SIG-M5 treated with dmso at 0.1 percent for 504 hours (cell line): ENCODE measurements around the gene HS6ST3.

Experiments used
- DNase-seq: peaks from one replicate; lab custom pipeline; 2025; ENCODE audit not compliant: unreplicated experiment; lab: John Stamatoyannopoulos, UW

Gene HS6ST3

DNA sequence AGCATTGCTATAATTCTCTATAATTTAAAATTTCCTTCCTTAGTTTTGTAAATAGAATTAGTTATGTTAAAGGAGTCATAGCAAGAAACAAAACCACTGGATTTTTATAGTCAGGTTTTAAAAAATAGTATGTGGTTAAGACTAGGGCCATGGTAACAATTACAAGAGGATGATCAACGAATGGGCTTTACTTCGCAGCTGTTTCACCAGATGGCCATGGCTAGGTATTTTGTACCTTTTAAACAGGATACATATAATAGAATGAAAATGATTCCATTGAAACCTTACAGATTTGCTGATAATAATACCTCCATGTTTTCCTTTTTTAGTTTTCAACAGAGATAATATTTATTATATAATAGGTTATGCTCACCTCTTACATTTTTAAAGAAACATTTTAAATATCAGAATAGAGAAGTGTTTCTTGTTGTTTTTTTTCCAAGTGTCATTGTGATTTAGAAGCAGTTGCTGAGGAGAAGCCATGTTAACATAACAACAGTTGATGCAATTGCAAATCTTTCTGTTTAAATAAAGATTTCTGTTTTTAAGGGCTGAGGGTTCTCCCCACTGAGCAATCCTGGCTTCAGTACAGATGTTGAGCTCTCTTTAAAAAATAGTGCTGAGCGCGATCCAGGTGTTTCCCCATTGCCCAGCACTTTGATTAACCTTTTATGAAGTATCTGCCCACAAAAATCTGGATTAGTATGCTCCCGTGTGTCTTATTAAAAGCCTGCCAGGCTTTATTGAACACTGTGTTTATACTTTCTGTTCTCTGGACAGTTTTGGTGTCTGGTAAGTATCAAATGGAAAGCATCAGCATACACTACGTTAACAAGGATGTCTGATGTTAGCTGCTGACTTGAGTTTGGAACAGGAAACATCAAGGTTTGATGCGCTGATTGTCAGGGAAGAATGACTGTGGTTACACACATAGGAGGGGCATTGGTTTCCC is 205.3 kb downstream of the HS6ST3 start:
- no peak for DNase-seq

DNA sequence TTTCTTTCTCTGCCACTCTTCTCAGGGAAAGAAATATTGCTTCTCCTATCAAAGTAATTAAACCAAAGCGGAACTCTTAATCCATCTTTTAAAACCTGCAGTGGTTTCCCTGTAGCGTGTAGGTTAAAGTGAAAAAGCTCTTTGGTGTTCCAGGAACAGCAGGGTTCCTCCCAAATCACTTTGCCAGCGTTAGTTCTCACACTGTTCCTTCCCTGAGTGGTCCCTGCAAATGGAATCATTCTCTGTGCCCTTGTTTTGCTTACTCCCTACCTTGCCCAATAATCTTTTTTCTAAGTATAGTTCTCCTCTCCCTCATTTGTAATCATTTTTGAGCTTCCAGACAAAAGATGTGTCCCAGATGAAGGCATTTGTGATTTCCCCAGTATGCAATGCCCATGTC is 207.5 kb downstream of the HS6ST3 start:
- DNase-seq: no peak

DNA sequence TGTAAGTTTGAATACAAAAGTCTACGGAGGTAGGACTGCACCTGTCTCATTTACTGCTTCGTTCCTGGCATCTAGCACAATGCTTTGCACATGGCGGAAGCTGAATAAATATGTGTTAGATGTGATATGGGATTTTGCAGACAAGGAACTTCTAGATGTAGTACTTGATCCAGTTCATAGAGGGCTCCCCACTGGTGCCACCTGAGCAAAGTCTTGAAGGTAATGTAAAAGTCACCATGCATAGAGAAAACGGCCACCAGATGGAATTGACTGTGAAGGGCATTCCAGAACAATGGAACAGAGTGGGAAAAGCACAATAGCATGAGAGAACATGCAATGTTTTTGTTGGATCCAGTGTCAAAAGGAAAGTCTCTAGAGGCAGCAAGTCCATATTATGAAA is 209.3 kb downstream of the HS6ST3 start:
- DNase-seq: no peak

DNA sequence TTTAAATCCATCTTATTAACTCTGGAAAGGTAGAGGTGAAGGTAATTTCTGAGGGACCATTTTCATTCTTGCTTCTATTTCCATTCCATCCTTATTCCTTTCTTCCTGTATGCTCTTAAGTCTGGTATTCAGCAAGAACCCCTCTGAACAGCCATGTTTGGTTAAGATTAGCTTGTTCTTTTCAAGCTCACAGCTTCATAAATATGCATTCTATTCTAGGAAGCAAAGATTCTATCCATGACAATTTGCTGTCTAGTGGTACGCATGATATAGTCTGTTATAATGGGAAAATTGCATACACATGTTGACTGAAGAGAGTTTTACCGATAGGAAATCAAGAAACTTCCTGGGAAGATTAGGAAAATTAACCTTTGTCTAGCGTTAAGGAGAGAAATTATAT is 218.7 kb downstream of the HS6ST3 start:
- no peak for DNase-seq

DNA sequence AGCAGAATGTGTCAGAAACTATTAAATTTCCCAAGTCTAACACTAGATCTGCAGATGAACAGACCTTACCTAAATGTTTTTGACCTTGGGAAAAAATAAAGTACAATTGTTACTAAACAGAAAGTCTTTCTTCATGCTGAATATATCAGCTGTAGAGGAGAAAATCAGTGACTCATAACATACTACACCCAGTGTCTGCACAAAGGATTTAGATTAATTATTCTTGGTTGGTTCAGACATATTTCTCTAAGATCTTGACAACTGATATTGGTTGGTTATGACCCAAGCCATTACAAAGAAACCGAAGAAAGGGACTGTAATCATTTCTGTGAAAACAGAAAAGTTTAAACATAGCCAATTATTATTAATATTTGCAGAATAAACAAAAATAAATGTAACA is 225.1 kb downstream of the HS6ST3 start:
- no peak for DNase-seq

DNA sequence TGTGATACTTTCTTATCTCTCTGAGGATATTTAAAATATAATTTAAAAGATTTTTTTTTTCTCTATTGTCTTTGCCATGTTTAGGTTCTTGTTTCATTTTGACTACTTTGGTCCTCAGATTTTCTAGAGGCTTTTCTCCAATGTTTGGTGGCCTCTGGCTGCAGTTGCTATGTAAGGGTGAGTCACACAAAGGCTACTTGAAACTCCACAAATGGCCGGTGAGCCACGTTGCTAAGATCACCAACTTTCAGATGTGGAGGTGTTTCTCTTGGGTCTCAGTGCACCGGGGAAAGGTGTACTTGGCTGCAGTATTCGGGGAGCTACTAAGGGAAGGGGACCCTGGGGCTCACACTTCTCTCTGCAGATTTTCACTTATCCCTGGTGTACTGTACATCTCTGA is 248.1 kb downstream of the HS6ST3 start:
- DNase-seq: no peak

DNA sequence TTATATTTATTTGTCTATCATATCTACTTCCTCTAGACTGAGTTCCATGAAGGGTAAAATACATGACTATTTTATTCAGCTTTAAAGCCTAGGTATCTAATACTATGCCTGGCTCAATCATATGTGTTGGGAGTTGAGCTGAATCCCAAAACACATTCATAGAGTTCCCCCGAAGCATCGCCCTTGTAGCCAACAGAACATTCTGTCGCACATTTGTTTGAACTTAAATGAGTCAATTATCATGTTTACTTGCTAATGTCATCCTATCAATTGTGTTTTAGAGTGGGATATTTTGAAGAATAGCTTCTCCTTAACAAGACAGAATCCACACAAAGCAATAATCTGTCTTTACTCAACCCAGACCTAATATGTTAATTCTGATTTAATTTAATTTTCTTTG is 252.4 kb downstream of the HS6ST3 start:
- DNase-seq: no peak

DNA sequence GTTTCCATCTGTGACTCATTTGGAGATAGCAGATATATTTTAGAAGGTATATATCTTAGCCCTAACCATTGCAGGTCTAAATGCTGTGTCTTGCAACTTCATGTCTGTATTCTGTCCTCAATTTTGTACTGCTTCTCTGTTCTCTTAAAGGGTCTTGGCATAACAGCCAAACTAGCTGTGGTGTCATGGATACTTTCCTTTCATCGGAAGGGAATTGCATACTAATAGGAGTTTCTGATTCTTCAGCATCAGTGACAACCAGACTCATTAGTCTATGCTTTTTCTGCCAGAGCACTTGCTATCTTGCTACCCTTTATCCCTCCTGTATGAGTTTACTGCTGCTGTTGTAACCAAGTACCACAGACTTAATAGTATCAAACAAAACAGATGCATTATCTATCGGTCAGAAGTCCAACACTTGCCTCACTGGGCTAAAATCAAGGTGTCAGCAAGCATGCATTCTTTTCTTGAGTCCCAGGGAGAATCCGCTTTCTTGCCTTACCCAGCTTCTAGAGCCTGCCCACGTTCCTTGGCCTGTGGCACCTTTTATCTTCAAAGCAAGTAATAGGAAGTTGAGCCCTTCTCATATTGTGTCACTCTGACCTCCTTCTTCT is 253.1 kb downstream of the HS6ST3 start:
- no peak for DNase-seq

DNA sequence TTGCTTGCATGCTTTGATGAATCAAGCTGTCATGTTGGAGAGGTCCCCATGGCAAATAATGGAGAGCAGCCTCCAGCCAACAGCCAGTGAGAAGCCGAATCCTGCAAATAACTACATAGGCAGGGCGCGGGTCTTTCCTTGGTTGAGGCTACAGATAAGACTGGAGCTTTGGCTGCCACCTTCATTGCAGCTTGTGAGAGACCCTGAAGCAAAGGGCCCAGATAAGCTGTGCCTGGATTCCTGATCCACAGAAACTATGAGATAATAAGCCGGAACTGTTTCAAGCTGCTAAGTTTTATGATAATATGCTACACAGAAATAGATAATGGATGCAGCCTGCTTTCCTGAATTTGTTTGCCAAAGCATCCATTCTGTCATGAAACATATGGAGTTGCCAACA is 257.0 kb downstream of the HS6ST3 start:
- DNase-seq: no peak

DNA sequence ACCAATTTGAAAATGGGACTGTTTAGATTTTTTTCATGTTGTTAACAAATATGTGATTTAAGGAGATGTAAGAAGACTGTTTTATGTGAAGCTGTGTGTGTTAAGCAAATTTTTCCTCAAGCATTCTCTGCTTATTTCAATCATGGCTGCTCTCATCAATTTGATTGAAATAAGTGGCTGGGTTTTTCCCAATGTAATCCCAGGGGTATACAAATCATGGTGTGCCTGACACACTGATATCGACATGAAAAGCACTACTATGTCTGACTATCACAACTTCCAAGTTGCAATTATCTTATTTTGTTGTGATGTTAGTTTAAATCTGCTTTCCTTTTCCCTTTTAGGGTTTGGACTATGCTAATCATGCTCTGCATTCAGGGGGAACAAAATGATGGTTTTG is 283.7 kb downstream of the HS6ST3 start:
- DNase-seq: no peak

DNA sequence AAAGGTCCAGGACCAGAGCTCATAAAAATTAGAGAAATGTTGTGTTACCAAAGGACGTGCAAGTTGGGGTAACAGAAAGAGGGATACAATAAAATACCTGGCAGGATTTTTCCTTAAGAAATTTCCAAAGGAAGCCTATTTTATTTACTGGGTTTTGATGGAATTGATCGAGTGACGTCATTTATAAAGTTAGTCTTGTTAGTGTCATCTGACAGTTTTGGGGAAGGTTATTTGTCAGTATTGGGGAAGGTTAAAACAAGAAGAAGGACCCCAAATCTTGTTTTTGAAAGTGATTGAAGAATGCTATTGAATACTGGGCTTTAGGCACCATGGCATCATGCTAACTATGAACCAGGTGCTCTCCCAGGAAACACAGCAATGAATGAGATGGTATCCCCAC is 287.9 kb downstream of the HS6ST3 start:
- DNase-seq: no peak

DNA sequence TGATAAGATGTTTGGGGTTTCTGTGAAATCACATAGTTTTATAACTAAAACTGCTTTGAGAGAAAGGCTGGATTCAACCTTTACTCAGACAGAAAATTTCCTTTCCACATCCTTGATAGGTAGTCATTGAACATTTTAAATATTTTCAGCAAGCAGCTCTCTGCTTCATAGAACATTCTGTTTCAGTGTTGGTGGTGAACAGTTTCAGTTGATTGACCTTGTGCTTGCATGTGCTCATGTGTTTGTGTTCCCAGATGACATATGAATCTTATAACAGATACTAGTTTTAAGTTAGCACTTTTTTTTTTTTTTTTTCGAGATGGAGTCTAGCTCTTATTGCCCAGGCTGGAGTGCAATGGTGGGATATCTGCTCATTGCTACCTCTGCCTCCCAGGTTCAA is 290.1 kb downstream of the HS6ST3 start:
- DNase-seq: no peak

DNA sequence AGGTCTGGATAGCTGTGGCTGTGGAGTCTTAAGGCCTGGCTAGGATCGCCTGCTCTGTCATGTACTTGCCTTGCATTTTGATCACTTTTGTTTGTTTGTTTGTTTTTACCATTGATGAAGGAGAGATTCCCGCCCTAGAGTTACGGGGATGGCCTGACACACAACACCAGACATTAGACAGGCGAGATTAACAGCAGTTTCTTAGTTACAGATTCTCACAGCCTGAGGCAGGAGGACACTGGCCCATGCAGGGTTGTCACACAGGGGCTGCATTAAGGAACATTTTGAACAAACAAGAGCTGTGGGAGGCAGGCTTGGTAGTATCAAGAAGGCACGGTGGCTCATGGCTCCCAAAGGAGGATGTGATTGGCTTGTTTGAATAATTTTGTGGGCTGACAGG is 291.8 kb downstream of the HS6ST3 start:
- DNase-seq: no peak

DNA sequence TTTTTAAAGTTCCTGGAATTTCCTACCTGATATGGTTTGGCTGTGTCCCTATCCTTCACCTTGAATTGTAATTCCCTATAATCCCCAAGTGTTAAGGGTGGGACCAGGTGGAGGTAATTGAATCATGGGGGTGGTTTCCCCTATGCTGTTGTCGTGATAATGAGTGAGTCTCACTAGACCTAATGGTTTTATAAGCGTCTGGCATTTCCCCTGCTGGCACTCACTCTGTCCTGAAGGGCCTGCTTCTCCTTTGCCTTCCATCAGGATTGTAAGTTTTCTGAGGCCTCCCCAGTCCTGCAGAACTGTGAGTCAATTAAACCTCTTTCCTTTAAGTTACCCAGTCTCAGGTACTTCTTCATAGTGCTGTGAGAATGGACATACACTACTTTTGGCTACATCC is 298.7 kb downstream of the HS6ST3 start:
- DNase-seq: no peak

DNA sequence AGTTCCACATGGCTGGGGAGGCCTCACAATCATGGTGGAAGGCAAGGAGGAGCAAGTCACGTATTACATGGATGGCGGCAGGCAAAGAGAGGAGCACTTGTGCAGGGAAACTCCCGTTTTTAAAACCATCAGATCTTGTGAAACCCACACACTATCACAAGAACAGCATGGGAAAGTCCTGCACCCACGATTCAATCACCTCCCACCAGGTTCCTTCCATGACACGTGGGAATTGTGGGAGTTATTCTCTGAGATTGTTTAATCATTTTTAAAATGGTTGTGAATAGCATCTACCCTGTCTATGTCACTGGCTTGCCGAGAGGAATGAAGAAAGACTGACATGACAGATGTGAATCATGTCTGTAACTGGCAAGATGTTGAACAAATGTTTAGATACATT is 301.7 kb downstream of the HS6ST3 start:
- no peak for DNase-seq

DNA sequence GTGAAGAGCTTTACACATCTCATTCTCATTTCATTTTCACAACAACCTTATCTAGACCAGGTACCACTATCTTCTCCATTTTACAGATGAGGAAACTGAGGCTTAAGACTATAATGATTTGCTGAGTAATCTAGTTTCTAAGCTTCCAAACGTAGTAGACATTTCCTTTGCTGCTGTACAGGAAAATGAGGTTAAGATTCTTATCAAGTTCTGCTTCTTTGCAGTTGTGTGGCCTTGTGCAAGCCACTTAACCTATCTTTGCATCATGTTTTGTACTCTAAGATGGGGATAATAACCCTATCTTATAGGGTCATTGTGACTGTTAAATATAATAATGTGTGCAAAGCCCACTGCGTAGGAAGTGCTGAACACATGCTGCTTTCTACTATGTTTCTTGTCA is 307.9 kb downstream of the HS6ST3 start:
- no peak for DNase-seq

DNA sequence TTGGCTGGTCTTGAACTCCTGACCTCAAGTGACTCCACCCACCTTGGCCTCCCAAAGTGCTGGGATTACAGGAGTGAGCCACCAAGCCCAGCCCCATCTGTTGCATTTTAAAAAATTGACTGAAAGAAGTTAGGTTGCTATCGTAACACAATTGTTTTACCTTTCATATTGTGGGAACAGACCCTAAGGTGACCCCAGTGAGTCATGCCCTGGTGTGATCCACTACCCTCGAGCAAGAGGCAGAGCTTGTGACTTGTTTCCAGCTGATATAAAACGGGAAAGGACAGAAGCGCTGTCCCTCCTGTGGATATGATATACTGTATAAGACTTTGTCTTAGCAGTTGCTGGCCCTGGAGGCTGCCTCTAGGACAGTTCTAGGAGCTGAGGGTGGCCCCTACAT is 308.6 kb downstream of the HS6ST3 start:
- no peak for DNase-seq

DNA sequence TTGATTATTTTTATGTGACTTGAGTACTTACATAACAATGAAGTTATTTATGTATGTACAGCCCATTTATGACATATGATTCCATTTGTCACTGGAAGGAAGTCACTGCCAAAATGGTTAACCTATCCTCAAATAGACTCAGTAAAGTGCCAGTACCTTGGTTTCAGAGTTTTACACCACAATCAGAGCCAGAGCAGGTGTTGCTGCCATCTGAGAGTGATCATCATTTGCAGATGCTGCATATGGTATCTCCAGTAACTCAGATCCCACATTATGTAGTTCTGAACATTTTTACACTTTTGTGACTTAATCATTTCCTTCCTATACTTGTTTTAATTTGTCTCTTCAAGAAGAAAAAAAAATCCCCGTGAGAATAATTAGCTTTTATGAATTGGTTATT is 313.3 kb downstream of the HS6ST3 start:
- DNase-seq: no peak

DNA sequence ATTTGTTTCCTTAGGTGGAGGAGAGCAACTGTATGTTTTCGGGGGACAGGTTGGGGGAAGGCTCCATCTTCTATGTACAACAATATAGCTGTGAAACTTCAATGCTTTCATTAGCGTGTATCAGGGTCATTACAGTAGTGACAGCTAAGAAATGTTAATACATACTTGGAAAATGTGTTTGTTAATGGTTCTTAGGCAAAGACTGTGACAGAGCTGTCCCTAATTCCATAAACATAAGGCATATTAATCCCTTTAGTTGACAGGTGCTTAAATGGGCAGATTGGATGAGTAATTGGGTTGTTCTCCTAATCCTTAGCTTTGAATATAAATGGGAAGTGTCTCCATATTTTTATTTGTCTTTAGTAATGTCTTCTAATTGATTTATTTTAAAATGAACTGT is 313.7 kb downstream of the HS6ST3 start:
- DNase-seq: no peak

DNA sequence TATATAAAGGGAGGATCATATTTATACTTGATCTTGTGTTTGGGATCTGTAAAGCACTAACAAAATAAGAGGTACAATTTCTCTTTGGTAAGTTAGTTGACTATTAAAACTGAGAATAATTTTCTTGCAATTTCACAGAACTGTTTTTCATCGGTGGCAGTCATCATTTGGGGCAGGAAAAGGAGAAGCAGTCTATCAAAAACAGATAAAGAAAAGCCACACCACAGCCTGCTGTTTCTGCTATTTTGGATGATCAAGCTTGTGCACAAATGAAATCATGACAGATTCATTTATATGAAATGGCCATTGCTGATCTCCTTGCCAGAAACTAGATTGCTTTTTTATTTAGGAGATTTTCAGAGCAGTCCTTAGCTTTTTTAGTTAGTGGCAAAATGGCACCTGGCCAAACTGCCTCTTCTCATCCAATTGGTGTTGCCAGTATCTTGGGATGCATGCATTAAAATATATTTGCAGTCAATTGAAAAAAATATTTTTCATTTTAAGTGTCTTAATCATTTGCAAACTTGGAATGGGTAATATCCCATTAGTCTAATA is 326.0 kb downstream of the HS6ST3 start:
- no peak for DNase-seq

DNA sequence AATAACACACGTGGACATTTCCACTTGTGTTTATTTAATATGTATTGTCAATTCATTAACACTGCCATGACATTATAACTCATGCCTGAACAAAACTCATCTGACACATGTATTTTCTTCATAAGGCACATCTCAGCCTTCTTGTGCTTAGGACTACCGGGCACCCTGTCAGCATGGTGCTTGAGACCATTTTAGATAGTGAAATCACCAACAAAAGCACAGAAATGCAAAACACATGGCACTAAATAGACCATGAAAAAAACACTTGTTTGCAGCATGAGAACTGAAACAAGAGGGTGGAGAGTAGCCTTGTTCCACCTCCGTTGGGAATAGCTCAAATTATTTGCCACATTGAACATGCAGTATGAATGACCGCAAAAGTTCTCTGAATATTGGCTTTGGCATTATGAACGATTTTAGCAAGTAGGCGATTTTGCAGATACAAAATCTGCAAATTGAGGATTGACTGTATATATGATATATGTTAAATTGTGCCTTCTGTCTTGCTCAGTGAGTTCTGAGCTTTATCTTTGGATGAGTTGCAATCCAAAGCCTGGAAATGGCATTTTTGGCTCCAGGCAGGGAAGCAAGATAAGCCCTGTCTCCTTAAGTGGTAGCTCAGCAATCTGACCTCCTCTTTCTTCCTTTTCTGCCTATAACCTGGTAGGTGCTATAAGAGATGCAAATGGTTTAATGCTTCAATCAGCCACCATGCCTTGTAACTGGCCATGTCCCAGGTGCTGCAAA is 328.2 kb downstream of the HS6ST3 start:
- no peak for DNase-seq

DNA sequence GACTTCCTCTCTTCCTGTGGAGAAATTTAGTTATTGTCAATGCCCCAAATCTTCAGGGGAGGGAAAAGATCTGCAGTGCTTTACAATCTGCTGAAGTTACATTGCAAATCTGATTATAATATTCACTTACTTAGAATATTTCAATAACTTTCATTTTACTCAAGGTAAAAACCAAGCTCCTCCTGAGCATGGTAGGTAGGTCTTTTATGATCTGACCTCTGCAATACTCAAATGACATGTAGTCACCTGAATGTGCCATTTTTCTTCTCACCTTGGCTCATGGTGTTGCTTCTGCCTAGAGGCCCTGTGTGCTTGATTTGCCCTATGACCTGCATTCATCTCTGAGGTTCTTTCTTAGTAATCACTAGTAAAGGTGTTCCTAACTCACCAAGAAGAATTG is 331.4 kb downstream of the HS6ST3 start:
- DNase-seq: no peak
